ENCODE measurements around the gene TRPT1.

TRPT1 gene

DNA sequence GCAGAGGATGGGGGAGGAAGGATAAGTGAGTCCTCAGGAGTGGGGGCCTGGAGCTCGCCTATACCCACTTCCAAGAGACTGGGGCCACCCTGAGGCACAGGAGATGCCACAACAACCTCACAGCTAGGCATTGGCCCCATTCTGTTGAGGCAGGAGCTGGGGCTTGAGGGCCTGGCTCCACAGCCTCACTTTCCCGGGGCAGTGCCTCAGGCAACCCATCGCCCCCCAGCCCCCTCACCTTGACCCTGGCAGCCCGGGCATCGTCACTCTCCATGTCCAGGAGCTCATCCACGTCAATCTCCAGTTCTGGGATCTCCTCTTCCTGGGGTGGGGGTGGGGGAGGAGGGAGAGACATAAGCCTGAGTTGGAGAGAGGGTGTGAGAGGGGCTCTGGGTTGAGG is 19.0 kb upstream of the TRPT1 start:
- no peak for TF ChIP-seq GATA2 (IDR thresholded peaks at IDR 0.05; ENCODE audit: low read depth, low read length)

- TF ChIP-seq GATA3 (IDR thresholded peaks at IDR 0.05; ENCODE audit: low read depth, low read length) (no peak), GATA2 (IDR thresholded peaks at IDR 0.05; ENCODE audit: low read depth, low read length) (no peak)
These were observed 18.1 kb upstream of the TRPT1 start for GRCh38 chr11:64244107-64244506.

- no peak for TF ChIP-seq GATA3 (IDR thresholded peaks at IDR 0.05; ENCODE audit: low read depth, low read length)
- TF ChIP-seq GATA2 (IDR thresholded peaks at IDR 0.05; ENCODE audit: low read depth, low read length): no peak
These were observed 17.4 kb upstream of the TRPT1 start for GRCh38 chr11:64243236-64243854.

GRCh38 chr11:64241491-64242374 is 15.7 kb upstream of the TRPT1 start:
- TF ChIP-seq GATA2 (IDR thresholded peaks at IDR 0.05; ENCODE audit: low read depth, low read length) (no peak), GATA3 (IDR thresholded peaks at IDR 0.05; ENCODE audit: low read depth, low read length) (no peak)

DNA sequence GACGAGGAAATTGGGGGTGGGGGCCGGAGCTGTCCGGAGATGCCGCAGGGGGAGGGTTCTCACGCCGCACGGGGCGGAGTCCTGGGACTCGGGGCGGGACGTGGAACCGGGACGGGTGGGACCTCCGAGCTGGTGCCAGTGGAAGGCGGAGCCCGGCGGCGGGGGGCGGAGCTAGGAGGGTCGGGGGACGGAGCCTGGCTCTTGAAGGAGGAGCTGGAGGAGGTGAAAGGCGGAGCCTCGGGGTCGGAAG is 15.2 kb upstream of the TRPT1 start:
- TF ChIP-seq GATA3 (IDR thresholded peaks at IDR 0.05; ENCODE audit: low read depth, low read length) (no peak), GATA2 (IDR thresholded peaks at IDR 0.05; ENCODE audit: low read depth, low read length) (no peak)

GRCh38 chr11:64240435-64241240 is 14.7 kb upstream of the TRPT1 start, which contains the start of gene FKBP2:
Gene FKBP2, plus strand, starts transcription at chr11:64241095. Its CDS starts 1,293 bp downstream, at chr11:64242388.
- TF ChIP-seq GATA3 (IDR thresholded peaks at IDR 0.05; ENCODE audit: low read depth, low read length) (no peak), GATA2 (IDR thresholded peaks at IDR 0.05; ENCODE audit: low read depth, low read length) (no peak)

DNA sequence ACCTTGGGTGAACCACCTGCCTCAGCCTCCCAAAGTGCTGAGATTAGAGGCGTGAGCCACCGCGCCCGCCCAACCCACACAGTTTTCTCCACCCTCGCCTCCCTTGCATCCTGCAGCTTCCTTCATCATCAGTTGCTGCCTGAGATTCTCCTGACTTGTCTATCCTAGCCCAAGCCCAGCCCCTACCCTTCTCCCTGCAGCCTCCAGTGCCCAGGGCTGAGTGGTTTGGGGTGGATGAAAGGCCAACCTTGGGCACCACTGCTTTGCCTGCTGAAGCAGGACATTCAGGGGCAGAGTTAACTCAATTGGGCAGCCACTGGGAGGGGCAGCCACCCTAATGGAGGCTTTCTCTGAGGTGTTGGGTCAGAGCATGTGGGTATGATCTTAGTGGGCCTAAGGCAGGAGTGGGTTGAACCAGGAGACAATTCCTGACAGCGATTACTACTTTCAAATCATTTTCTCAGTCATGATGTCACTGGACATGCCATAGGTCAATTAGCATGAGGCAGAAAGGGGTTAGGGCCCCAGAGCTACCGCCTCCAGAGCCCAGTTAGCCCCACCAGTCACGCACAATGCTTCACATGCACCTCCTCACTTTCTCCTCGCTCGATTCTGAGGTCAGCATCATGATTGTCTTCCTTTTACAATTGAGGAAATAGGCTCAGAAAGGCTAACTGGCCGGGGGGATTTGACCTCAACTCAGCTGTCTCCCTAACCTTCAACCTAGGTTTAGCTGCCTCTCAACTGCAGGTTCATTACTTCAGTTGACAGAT is 13.9 kb upstream of the TRPT1 start:
- TF ChIP-seq GATA3 (IDR thresholded peaks at IDR 0.05; ENCODE audit: low read depth, low read length) (no peak), GATA2 (IDR thresholded peaks at IDR 0.05; ENCODE audit: low read depth, low read length) (no peak)

DNA sequence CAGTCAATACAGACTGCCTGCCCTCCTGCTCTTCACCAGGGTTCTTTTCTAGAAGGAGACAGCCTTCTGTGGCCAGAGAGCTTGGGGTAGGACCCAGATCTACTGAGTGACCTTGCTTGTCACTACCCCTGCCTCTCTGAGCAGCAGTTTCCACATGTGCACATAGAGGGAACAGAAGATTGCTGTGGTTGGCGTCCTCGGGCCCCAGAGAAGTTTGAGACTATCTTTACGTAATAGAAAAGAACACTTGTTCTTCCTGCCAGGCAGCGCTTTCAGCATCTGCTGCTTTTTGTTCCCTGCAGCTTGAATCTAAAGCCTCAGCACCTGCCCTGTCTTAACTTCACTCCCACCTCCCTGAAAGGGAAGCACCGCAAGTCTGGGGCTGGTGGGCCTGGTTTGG is 13.0 kb upstream of the TRPT1 start:
- no peak for TF ChIP-seq GATA2 (IDR thresholded peaks at IDR 0.05; ENCODE audit: low read depth, low read length)
- TF ChIP-seq GATA3 (IDR thresholded peaks at IDR 0.05; ENCODE audit: low read depth, low read length): no peak

DNA sequence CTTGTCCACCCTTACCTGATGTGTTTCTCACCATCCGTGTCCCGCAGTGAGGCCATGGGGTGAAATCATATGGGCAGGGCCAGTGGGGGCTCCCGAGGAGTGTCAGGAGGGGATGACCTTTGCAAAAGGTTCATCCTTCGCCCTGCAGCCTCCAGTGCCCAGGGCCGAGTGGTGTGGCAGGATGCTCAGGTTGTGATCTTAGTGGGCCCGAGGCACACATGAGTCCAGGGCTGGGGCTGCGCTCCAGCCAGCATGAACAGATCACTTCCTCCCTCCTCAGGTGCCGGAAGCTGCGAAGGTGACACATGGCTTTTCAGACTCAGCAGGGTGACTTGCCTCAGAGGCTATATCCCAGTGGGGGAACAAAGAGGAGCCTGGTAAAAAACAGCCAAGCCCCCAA is 12.1 kb upstream of the TRPT1 start:
- TF ChIP-seq GATA3 (IDR thresholded peaks at IDR 0.05; ENCODE audit: low read depth, low read length) (no peak), GATA2 (IDR thresholded peaks at IDR 0.05; ENCODE audit: low read depth, low read length) (no peak)

GRCh38 chr11:64237484-64237951 is 11.5 kb upstream of the TRPT1 start:
- no peak for TF ChIP-seq GATA2 (IDR thresholded peaks at IDR 0.05; ENCODE audit: low read depth, low read length)
- no peak for TF ChIP-seq GATA3 (IDR thresholded peaks at IDR 0.05; ENCODE audit: low read depth, low read length)

DNA sequence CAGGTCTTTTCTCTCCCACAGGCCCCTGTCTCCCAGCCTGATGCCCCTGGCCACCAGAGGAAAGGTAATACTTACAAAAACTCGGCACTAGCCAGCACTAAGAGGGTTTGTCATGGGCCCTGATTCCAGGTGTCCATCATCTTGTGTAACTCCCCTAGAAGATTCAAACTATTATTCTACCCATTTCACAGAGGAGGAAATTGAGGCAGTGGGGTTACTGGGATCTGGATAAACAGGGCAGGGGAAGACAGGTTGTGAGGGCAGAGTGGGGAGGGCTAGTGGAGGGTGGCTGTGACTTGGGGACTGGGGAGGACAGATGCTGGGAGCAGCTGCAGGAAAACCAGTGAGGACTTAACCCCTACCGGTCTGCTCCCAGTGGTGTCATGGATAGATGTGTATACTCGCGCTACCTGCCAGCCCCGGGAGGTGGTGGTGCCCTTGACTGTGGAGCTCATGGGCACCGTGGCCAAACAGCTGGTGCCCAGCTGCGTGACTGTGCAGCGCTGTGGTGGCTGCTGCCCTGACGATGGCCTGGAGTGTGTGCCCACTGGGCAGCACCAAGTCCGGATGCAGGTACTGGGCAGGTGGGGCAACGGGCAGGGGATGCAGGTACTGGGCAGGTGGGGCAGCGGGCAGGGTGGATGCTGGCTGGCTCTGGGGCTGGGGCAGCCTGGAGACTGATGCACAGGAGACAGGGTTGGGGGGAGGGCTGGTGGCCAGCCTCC is 9.6 kb upstream of the TRPT1 start:
- TF ChIP-seq GATA2 (IDR thresholded peaks at IDR 0.05; ENCODE audit: low read depth, low read length) (no peak), GATA3 (IDR thresholded peaks at IDR 0.05; ENCODE audit: low read depth, low read length) (no peak)

GRCh38 chr11:64234647-64235379 is 8.8 kb upstream of the TRPT1 start:
- TF ChIP-seq GATA2 (IDR thresholded peaks at IDR 0.05; ENCODE audit: low read depth, low read length) (no peak), GATA3 (IDR thresholded peaks at IDR 0.05; ENCODE audit: low read depth, low read length) (no peak)

All from SH-SY5Y (cell line).